H9 (cell line): Measurements from ENCODE around the gene ELMO2. TPM values are rescaled to one million over a fixed set of nuclear protein-coding genes. Genes with fewer than 3 reads are reported as not detected.

Experiments
- DNase-seq: peaks from one replicate; pipeline ENCODE4 v3.0.0-alpha.2; 2017
- H2AFZ ChIP-seq: one replicate; pipeline ENCODE4 v1.6.1; 2013; ENCODE audit warnings: mild to moderate bottlenecking, low read length, control low read depth, moderate library complexity
- H2AK5ac ChIP-seq: 2 replicates; pipeline ENCODE4 v1.6.1; 2013; ENCODE audit warnings: low read length, control low read depth, mixed read lengths; ENCODE audit not compliant: insufficient read length
- H2BK120ac ChIP-seq: one replicate; pipeline ENCODE4 v1.6.1; 2013; ENCODE audit warnings: low read depth, mild to moderate bottlenecking, low read length, control low read depth, inconsistent platforms; ENCODE audit not compliant: poor library complexity, severe bottlenecking
- H2BK12ac ChIP-seq: 2 replicates; pipeline ENCODE4 v1.6.1; 2013; ENCODE audit warnings: low read length, control low read depth, mixed read lengths, low read depth; ENCODE audit not compliant: insufficient read length
- H2BK15ac ChIP-seq: 2 replicates; pipeline ENCODE4 v1.6.1; 2013; ENCODE audit warnings: low read depth, low read length, control low read depth
- H2BK20ac ChIP-seq: one replicate; pipeline ENCODE4 v1.6.1; 2013; ENCODE audit warnings: low read depth, mild to moderate bottlenecking, low read length, control low read depth, inconsistent platforms; ENCODE audit not compliant: poor library complexity, severe bottlenecking
- H2BK5ac ChIP-seq: 2 replicates; pipeline ENCODE4 v1.6.1; 2013; ENCODE audit warnings: low read length, control low read depth, mixed read lengths; ENCODE audit not compliant: insufficient read length
- H3K14ac ChIP-seq: 2 replicates; pipeline ENCODE4 v1.6.1; 2013; ENCODE audit warnings: low read length, control low read depth; ENCODE audit not compliant: insufficient read depth
- H3K18ac ChIP-seq: 2 replicates; pipeline ENCODE4 v1.6.1; 2013; ENCODE audit warnings: low read depth, mild to moderate bottlenecking, mixed read lengths, low read length, control low read depth; ENCODE audit not compliant: insufficient read length
- H3K23ac ChIP-seq: 2 replicates; pipeline ENCODE4 v1.6.1; 2013; ENCODE audit warnings: low read length, control low read depth, mixed read lengths, low read depth; ENCODE audit not compliant: insufficient read length
- H3K23me2 ChIP-seq: 2 replicates; pipeline ENCODE4 v1.6.1; 2013; ENCODE audit warnings: low read depth, mild to moderate bottlenecking, mixed read lengths, low read length, control low read depth; ENCODE audit not compliant: insufficient read length, poor library complexity, severe bottlenecking
- H3K27ac ChIP-seq: 2 replicates; pipeline ENCODE4 v1.5.1; 2013; ENCODE audit warnings: low read length, control low read depth, mixed read lengths, low read depth; ENCODE audit not compliant: insufficient read length
- H3K27me3 ChIP-seq: 2 replicates; pipeline ENCODE4 v1.6.1; 2013; ENCODE audit warnings: low read length, control low read depth, inconsistent platforms; ENCODE audit not compliant: insufficient read depth
- H3K4ac ChIP-seq: 2 replicates; pipeline ENCODE4 v1.6.1; 2013; ENCODE audit warnings: low read depth, mild to moderate bottlenecking, control low read depth, inconsistent platforms, low read length, moderate library complexity
- H3K4me1 ChIP-seq: 2 replicates; pipeline ENCODE4 v1.6.1; 2013; ENCODE audit warnings: low read length, control low read depth, inconsistent platforms; ENCODE audit not compliant: insufficient read depth
- H3K4me2 ChIP-seq: 2 replicates; pipeline ENCODE4 v1.6.1; 2013; ENCODE audit warnings: low read length, control low read depth, mixed read lengths; ENCODE audit not compliant: insufficient read length, insufficient read depth
- H3K56ac ChIP-seq: 2 replicates; pipeline ENCODE4 v1.6.1; 2013; ENCODE audit warnings: low read depth, mild to moderate bottlenecking, mixed read lengths, low read length, control low read depth; ENCODE audit not compliant: insufficient read length
- H3K79me1 ChIP-seq: 2 replicates; pipeline ENCODE4 v1.6.1; 2013; ENCODE audit warnings: low read depth, mild to moderate bottlenecking, moderate library complexity, low read length, control low read depth, inconsistent platforms; ENCODE audit not compliant: insufficient read depth, poor library complexity, severe bottlenecking
- H3K79me2 ChIP-seq: 2 replicates; pipeline ENCODE4 v1.6.1; 2013; ENCODE audit warnings: low read length, control low read depth, inconsistent platforms; ENCODE audit not compliant: insufficient read depth
- H3K9ac ChIP-seq: 2 replicates; pipeline ENCODE4 v1.6.1; 2013; ENCODE audit warnings: low read length, control low read depth, mixed read lengths; ENCODE audit not compliant: insufficient read length; ENCODE audit errors: extremely low read depth
- H3K9me3 ChIP-seq: one replicate; pipeline ENCODE4 v1.6.1; 2013; ENCODE audit warnings: low read depth, low read length, inconsistent platforms; ENCODE audit not compliant: control insufficient read depth
- H3T11ph ChIP-seq: one replicate; pipeline ENCODE4 v1.6.1; 2013; ENCODE audit warnings: mild to moderate bottlenecking, low read length, control low read depth, inconsistent platforms
- H4K20me1 ChIP-seq: one replicate; pipeline ENCODE4 v1.6.1; 2013; ENCODE audit not compliant: control insufficient read depth, insufficient read length, insufficient read depth
- H4K5ac ChIP-seq: 2 replicates; pipeline ENCODE4 v1.6.1; 2013; ENCODE audit warnings: low read depth, mild to moderate bottlenecking, mixed read lengths, low read length, control low read depth; ENCODE audit not compliant: insufficient read length
- H4K8ac ChIP-seq: replicated peaks from 2 replicates; pipeline ENCODE4 v1.6.1; 2013; ENCODE audit warnings: low read length, control low read depth, mixed read lengths, low read depth; ENCODE audit not compliant: insufficient read length
- H4K91ac ChIP-seq: 2 replicates; pipeline ENCODE4 v1.6.1; 2013; ENCODE audit warnings: low read depth, mild to moderate bottlenecking, moderate library complexity, mixed read lengths, low read length, control low read depth; ENCODE audit not compliant: insufficient read length
- H3K27ac Mint-ChIP-seq, 3 experiments: 2 replicates in 2 of 3; 3 replicates in 1 of 3; pipeline ENCODE4 v1.8.0; 2020 to 2021; ENCODE audit warnings: mixed read lengths in 3 of 3, mild to moderate bottlenecking in 1 of 3, moderate library complexity in 1 of 3
- H3K27me3 Mint-ChIP-seq: 2 replicates; pipeline ENCODE4 v1.8.0; 2021; ENCODE audit warnings: low read depth, mild to moderate bottlenecking, moderate library complexity, mixed read lengths
- H3K36me3 Mint-ChIP-seq, 3 experiments: 2 replicates in 2 of 3; 3 replicates in 1 of 3; pipeline ENCODE4 v1.8.0; 2020 to 2021; ENCODE audit warnings: low read depth in 3 of 3, mixed read lengths in 3 of 3; ENCODE audit not compliant: insufficient read depth in 1 of 3
- H3K4me1 Mint-ChIP-seq, 2 experiments: 2 replicates each; pipeline ENCODE4 v1.8.0; 2020; ENCODE audit warnings: mixed read lengths in 2 of 2
- H3K4me3 Mint-ChIP-seq, 2 experiments: 2 replicates in 1 of 2; 3 replicates in 1 of 2; pipeline ENCODE4 v1.8.0; 2020 to 2021; ENCODE audit warnings: mild to moderate bottlenecking in 2 of 2, mixed read lengths in 2 of 2, moderate library complexity in 1 of 2
- H3K9me3 Mint-ChIP-seq, 2 experiments: 2 replicates in 1 of 2; 3 replicates in 1 of 2; pipeline ENCODE4 v1.8.0; 2020; ENCODE audit warnings: mild to moderate bottlenecking in 2 of 2, mixed read lengths in 2 of 2, moderate library complexity in 1 of 2
- CTCF ChIP-seq: fragments of 200-600 bp; sonication (generic); conservative IDR thresholded peaks from 3 replicates; pipeline ENCODE4 v1.8.0; 2021; ENCODE audit warnings: antibody characterized with exemption, mild to moderate bottlenecking
- WGBS: extraction: QIAGEN DNeasy Blood & Tissue Kit; methylation state at CpG from one replicate; pipeline ENCODE4 v1.1.7; 2013; ENCODE audit warnings: missing lambda C conversion rate, low lambda C conversion rate, mixed read lengths; ENCODE audit not compliant: insufficient read length; ENCODE audit errors: extremely low coverage; 5-methylcytosine and 5-hydroxymethylcytosine counted together
- long read RNA-seq: library from polyadenylated mRNA; unstranded; transcript quantifications from one replicate; pipeline ENCODE4 v2.0.0, GENCODE V29; 2020
- total RNA-seq: library from RNA; stranded (reverse); gene quantifications from 2 replicates; pipeline ENCODE4 v1.2.1, GENCODE V29; 2021

ELMO2 gene
- 32.5 and 34.1 TPM in 2 replicates for total RNA-seq
- long read RNA-seq, transcript ELMO2-201 (22 exons, 3,669 nt) = major isoform, 36 of 159 reads
- long read RNA-seq, transcript ELMO2-204 (21 exons, 3,574 nt) = minor isoform, 17 of 159 reads
- long read RNA-seq, partial matches to known transcripts = 10 of 159 reads
- long read RNA-seq, other reads (novel, unspliced or antisense) = 95 of 159 reads

GRCh38 chr20:46406200-46406985 lies at the start of gene ELMO2:
Gene ELMO2 (minus strand): TSS chr20:46406615. CDS start chr20:46394482, 12,133 bp downstream.
- H3K27ac Mint-ChIP-seq = peak within 1 kb of the TSS in 2 of 3 experiments; percentile 84 to 94; a peak in 4 of 7 replicates
- Histone ChIP-seq H2BK20ac (no peak within 1 kb of the TSS), H4K8ac (no peak within 1 kb of the TSS), H3K79me2 (peaks cover 8% of the 10 kb centered on the region; the same call in 1 of the 2 replicates), H3K27ac (no peak within 1 kb of the TSS), H3K14ac (peak within 1 kb of the TSS; percentile 86), H2BK5ac (no peak within 1 kb of the TSS), H2AFZ (no peak within 1 kb of the TSS), H3K27me3 (no peaks in the 10 kb centered on the region), H2BK120ac (no peak within 1 kb of the TSS), H3K9ac (peak within 1 kb of the TSS; percentile 86), H3K4me1 (peaks cover 7% of the 10 kb centered on the region), H3K79me1 (peaks cover 3% of the 10 kb centered on the region), H3K23ac (no peak within 1 kb of the TSS), H2AK5ac (no peak within 1 kb of the TSS), H3K18ac (no peak within 1 kb of the TSS), H3K4me2 (peak within 1 kb of the TSS; percentile 71), H4K5ac (no peak within 1 kb of the TSS), H3K9me3 (no peaks in the 10 kb centered on the region), H3T11ph (no peak within 1 kb of the TSS), H4K91ac (no peak within 1 kb of the TSS), H2BK15ac (no peak within 1 kb of the TSS), H2BK12ac (no peak within 1 kb of the TSS), H3K56ac (no peak within 1 kb of the TSS), H3K23me2 (peaks cover 4% of the 10 kb centered on the region), H3K4ac (no peak within 1 kb of the TSS), H4K20me1 (no peaks in the 10 kb centered on the region)
- no CpG with 5 or more reads among the region's 60 CpGs for WGBS
- peaks cover 25 to 28% of the 10 kb centered on the region in 2 experiments for H3K4me1 Mint-ChIP-seq
- H3K4me3 Mint-ChIP-seq = peak within 1 kb of the TSS; percentile 90 to 93
- no peaks in the 10 kb centered on the region for H3K9me3 Mint-ChIP-seq
- no peaks in the 10 kb centered on the region for H3K36me3 Mint-ChIP-seq
- peaks cover 16% of the 10 kb centered on the region for H3K27me3 Mint-ChIP-seq
- TF ChIP-seq CTCF = no peak; the same call in 2 of the 3 replicates
- peak; percentile 97 for DNase-seq
